ENCODE data around the gene GPD2.
A peak's percentile ranks its signal among the peaks of the same experiment; 100 is the strongest.

Gene GPD2

DNA sequence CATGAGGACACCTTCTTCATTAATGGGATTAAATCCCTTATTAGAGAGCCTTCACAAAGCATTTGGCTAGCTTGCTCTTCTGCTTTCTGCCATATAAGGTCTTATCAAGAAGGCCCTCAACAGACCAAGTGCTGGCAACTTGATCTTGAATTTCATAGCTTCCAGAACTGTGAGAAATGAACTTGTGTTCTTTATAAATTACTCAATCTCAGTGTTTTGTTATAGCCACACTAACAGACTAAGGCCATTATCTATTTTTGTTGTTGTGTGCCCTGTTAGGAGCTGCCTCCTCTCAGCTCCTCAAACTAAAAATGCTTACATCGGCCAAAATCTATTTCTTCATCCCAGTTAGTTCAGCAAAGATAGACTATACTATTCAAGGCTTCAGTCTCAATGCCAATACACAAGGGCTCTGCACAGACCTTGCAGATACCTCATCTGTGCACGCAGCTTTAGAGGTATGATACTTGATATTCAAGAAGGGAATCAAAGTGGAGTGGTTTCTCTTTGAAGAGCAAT, 182.9 kb downstream of the GPD2 start:
- TF ChIP-seq, protein P1, sequence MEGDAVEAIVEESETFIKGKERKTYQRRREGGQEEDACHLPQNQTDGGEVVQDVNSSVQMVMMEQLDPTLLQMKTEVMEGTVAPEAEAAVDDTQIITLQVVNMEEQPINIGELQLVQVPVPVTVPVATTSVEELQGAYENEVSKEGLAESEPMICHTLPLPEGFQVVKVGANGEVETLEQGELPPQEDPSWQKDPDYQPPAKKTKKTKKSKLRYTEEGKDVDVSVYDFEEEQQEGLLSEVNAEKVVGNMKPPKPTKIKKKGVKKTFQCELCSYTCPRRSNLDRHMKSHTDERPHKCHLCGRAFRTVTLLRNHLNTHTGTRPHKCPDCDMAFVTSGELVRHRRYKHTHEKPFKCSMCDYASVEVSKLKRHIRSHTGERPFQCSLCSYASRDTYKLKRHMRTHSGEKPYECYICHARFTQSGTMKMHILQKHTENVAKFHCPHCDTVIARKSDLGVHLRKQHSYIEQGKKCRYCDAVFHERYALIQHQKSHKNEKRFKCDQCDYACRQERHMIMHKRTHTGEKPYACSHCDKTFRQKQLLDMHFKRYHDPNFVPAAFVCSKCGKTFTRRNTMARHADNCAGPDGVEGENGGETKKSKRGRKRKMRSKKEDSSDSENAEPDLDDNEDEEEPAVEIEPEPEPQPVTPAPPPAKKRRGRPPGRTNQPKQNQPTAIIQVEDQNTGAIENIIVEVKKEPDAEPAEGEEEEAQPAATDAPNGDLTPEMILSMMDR (IDR thresholded peaks at IDR 0.05; ENCODE audit: insufficient read depth, missing control alignments) = no peak
- DNase-seq (ENCODE audit: insufficient read length, low spot score) (no peak), FAIRE-seq (no peak)

DNA sequence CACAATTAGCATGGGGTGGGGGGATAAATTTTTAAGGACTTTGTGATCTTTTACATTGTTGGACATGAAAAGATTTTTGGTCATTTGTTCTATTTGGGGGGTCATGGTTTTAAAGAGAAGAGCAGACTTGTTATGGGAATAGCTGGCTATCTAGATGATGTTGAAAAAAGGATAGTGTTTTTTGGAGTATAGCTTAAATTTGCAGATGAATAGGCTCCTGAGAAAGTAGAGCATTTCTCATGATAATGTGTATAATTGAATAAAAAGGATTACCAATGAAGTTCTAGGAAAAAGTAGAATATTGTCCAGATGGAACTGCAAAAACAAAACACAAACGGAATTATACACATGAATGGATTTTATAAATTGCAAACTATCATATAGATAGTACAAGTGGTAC, 186.3 kb downstream of the GPD2 start:
- TF ChIP-seq, protein P1 (IDR thresholded peaks at IDR 0.05; ENCODE audit: insufficient read depth, missing control alignments) = no peak
- DNase-seq (ENCODE audit: insufficient read length, low spot score) (no peak), FAIRE-seq (no peak)

DNA sequence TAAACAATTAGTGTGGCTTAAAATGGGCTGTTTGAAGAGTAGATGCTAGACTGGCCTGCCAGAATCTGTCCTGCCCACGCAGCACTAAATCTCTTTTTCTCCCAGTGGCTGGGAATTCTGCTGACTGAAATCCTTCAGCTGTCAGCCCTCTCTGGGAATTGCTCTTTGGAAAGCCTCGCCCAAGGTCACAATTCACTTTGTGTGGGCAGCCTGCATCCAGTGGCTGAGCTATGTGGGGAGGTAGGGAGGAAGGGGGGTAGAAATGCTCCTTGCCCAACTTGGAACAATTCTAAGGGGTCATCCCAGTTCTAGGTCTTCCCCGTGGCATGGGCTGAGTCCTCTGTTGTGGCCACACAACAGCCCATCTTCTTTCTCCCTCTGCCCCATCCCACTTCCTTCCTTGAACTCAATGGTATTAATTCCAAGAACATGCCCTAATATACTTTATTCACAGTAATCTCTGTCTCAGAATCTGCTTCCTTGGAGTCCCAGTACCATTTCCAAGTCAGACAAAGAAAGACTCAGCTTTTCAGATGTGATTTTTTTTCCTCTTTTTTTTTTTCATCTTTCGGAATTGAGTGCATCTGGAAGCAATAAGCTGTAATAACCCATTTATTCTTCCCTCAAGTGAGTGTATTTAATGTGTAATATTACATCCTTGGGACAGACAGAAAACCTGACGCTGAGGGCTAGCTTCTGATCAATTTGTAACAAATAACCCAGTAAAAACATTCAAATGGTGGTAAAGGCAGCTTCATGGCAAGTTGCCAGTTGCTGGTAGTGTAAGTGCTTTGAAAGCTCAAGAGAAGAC, 189.4 kb downstream of the GPD2 start:
- no peak for DNase-seq (ENCODE audit: insufficient read length, low spot score)
- no peak for FAIRE-seq
- TF ChIP-seq, protein P1 (IDR thresholded peaks at IDR 0.05; ENCODE audit: insufficient read depth, missing control alignments) = no peak

DNA sequence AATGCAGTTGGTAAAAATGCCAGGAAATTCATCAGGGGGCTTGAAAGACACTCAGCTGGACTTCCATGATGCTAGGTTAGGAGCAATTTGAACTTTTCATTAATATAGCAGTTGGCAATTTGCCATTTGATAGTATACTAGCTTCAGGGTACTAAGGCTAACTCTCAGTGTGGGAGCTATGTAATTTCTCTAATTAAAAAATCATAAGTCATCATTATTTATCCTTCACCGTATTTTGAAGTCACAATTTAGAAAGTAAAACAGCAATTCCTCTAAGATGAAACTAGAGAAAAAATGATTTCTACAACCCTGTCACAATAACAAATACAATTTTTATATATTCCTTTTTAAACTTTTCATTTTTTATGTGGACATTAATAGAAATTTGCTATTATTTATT, 190.8 kb downstream of the GPD2 start:
- FAIRE-seq = no peak
- DNase-seq (ENCODE audit: insufficient read length, low spot score) = no peak
- TF ChIP-seq, protein P1 (IDR thresholded peaks at IDR 0.05; ENCODE audit: insufficient read depth, missing control alignments) = no peak

DNA sequence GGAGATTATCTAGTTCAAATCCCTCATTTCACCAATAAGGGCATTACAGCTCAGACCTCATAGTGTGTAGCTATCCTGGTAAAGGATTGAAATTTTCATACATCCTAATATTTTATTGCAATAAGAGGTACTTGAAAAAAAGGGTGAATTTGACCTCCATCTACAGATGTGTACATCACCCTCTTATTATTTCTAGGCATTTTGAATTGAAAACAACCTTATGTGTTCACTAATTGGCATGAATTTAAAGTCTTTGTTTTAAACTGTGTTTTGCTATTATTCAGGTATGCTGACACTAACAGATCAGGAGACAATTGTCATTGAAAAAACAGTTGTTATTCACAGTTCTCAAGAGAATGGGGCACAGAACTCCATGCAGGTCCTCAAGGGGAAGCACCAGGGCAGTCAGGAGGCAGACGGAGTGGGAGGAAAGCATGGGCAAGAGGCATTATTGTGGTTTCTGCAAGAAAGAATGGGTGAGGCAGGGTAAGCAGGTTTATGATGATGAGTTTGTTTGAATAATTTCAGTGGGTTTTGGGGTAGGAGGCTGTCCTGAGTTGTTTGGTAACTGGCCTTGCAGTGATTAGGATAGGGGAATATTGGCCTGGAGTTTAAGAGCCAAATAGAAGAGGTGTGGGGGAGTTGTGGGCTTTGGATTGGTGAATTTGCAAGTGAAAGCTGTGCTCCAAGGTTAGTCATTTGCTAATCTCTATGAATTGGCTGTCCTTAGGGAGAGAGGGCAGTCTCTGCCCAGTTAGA, 194.6 kb downstream of the GPD2 start:
- DNase-seq (ENCODE audit: insufficient read length, low spot score) (no peak), FAIRE-seq (peak; percentile 32)
- TF ChIP-seq, protein P1 (IDR thresholded peaks at IDR 0.05; ENCODE audit: insufficient read depth, missing control alignments) = no peak

DNA sequence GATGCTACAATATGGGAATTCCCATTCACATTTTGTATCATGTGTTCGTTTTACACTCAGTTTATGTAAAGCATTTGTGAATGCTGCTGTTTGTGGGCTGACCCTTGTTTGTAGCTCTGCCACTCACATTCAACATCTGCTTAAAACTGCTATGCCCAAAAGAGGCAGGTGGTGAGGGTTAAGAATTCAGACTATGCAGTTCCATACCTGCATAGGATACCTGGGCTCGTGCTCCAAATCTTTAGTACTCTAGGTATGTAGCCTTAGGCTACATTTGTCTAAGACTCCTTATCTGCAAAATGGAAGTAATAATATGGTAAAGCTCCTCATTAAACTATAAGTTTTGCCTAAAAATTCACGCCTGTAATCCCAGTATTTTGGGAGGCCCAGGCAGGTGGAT, 199.5 kb downstream of the GPD2 start:
- DNase-seq (ENCODE audit: insufficient read length, low spot score) = no peak
- TF ChIP-seq, protein P1 (IDR thresholded peaks at IDR 0.05; ENCODE audit: insufficient read depth, missing control alignments) = no peak
- FAIRE-seq = no peak

Data from D721Med (cell line).